A549 (cell line): ENCODE data around the gene PPCDC.

Experiments
- BHLHE40 ChIP-seq: IDR thresholded peaks from 2 replicates; pipeline ENCODE4 v1.6.1; 2012; ENCODE audit warnings: low read depth, low read length, inconsistent platforms
- CEBPB ChIP-seq, 2 experiments: fragments of >200 bp in 1 of 2; sonication (Bioruptor Twin) in 1 of 2; formaldehyde crosslinking in 1 of 2; IDR thresholded peaks; 2 replicates each; pipeline ENCODE4 v1.6.1; 2012 to 2016
- CTCF ChIP-seq: fragments of >200 bp; sonication (Bioruptor Twin); formaldehyde crosslinking; IDR thresholded peaks from 3 replicates; pipeline ENCODE4 v1.5.1; 2016
- ELK1 ChIP-seq: fragments of 150-350 bp; IDR thresholded peaks from 2 replicates; pipeline ENCODE4 v1.6.1; 2014; ENCODE audit warnings: low read depth, mild to moderate bottlenecking, low read length
- EP300 ChIP-seq, 2 experiments: fragments of >200 bp; sonication (Bioruptor Twin); formaldehyde crosslinking; IDR thresholded peaks; 2 replicates in 1 of 2; 3 replicates in 1 of 2; pipeline ENCODE4 v1.6.1; 2016 to 2017
- KDM5A ChIP-seq: fragments of 200-600 bp; sonication (generic); IDR thresholded peaks from 2 replicates; pipeline ENCODE4 v1.6.1; 2016; ENCODE audit warnings: antibody characterized with exemption, mild to moderate bottlenecking
- NR3C1 ChIP-seq: fragments of >200 bp; sonication (Bioruptor Twin); formaldehyde crosslinking; IDR thresholded peaks from 3 replicates; pipeline ENCODE4 v1.6.1; 2017
- POLR2A ChIP-seq: IDR thresholded peaks from 2 replicates; pipeline ENCODE4 v1.6.1; 2012; ENCODE audit warnings: mild to moderate bottlenecking, low read length
- RCOR1 ChIP-seq: fragments of 150-350 bp; IDR thresholded peaks from 2 replicates; pipeline ENCODE4 v1.6.1; 2014; ENCODE audit warnings: antibody characterized with exemption, low read length, low read depth
- TF ChIP-seq, protein P1 (sequence below): IDR thresholded peaks from 2 replicates; pipeline ENCODE4 v1.6.1; 2012
- TF ChIP-seq, protein P2 (sequence below): fragments of 450-650 bp; IDR thresholded peaks from 2 replicates; pipeline ENCODE4 v1.6.1; 2014; ENCODE audit warnings: antibody characterized with exemption

DNA sequence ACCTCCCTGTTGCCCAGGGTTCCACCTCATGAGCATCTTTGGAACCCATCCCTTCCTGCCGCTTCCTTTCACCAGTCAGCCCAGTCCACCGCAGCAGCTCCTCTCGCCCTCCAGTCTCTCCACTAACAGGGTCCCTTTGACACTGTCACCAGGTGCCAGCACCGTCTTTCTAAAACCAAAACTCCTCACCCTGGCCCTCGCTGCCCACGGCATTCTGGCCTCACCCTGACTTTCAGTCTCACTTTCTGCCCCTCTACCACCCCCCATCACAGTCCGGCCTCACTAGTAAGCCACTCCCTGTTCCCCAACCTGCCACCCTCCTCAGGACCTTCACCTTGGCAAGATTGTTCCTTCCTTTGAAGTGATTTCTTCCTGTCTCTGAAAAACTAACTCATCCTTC, 4.2 kb downstream of the PPCDC start:
- TF ChIP-seq ELK1, result no peak
- TF ChIP-seq CEBPB (IDR thresholded peaks at IDR 0.05), result no peak
- TF ChIP-seq, protein P1, sequence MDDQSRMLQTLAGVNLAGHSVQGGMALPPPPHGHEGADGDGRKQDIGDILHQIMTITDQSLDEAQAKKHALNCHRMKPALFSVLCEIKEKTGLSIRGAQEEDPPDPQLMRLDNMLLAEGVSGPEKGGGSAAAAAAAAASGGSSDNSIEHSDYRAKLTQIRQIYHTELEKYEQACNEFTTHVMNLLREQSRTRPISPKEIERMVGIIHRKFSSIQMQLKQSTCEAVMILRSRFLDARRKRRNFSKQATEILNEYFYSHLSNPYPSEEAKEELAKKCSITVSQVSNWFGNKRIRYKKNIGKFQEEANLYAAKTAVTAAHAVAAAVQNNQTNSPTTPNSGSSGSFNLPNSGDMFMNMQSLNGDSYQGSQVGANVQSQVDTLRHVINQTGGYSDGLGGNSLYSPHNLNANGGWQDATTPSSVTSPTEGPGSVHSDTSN, result no peak
- TF ChIP-seq POLR2A, result no peak
- TF ChIP-seq, protein P2, sequence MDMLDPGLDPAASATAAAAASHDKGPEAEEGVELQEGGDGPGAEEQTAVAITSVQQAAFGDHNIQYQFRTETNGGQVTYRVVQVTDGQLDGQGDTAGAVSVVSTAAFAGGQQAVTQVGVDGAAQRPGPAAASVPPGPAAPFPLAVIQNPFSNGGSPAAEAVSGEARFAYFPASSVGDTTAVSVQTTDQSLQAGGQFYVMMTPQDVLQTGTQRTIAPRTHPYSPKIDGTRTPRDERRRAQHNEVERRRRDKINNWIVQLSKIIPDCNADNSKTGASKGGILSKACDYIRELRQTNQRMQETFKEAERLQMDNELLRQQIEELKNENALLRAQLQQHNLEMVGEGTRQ, result no peak
- TF ChIP-seq CTCF, result no peak
- TF ChIP-seq NR3C1, result no peak
- no peak for TF ChIP-seq EP300 (IDR thresholded peaks at IDR 0.05)
- no peak for TF ChIP-seq RCOR1
- no peak for TF ChIP-seq KDM5A
- no peak for TF ChIP-seq BHLHE40
